Fibroblast of lung (primary cell): ENCODE data around the gene MANEA. TPM values are rescaled to one million over a fixed set of nuclear protein-coding genes. Genes with fewer than 3 reads are reported as not detected.
"Not testable (repeated sequence)": the region's sequence is repeated elsewhere in the genome, so short reads cannot be mapped to it uniquely, and the experiment has no call there.

Experiments used
- DNase-seq, 2 donors: peaks; one replicate each; pipeline versions ENCODE4 v3.0.0 to v3.0.0-alpha.2; 2010; ENCODE audit warnings: low read depth in 2 of 2
- H2AFZ ChIP-seq: 2 replicates; pipeline ENCODE4 v1.5.1; 2012; ENCODE audit warnings: low read length, control low read depth, inconsistent platforms
- H3K27ac ChIP-seq: 2 replicates; pipeline ENCODE4 v1.5.1; 2011; ENCODE audit warnings: low read length, control low read depth; ENCODE audit not compliant: insufficient read depth
- H3K27me3 ChIP-seq: 2 replicates; pipeline ENCODE4 v1.5.1; 2011; ENCODE audit warnings: mild to moderate bottlenecking, low read length; ENCODE audit not compliant: control insufficient read depth, insufficient read depth
- H3K36me3 ChIP-seq: 2 replicates; pipeline ENCODE4 v1.5.1; 2011; ENCODE audit warnings: low read length; ENCODE audit not compliant: control insufficient read depth, insufficient read depth
- H3K4me1 ChIP-seq: 2 replicates; pipeline ENCODE4 v1.5.1; 2011; ENCODE audit warnings: low read length; ENCODE audit not compliant: control insufficient read depth, insufficient read depth; ENCODE audit errors: extremely low read depth
- H3K4me2 ChIP-seq: 2 replicates; pipeline ENCODE4 v1.5.1; 2011; ENCODE audit warnings: low read length, control low read depth; ENCODE audit not compliant: insufficient read depth; ENCODE audit errors: extremely low read depth
- H3K4me3 ChIP-seq, 4 experiments: fragments of 200-600 bp in 1 of 4; sonication (generic) in 1 of 4; replicated peaks in 1 of 4; 2 replicates each; pipeline ENCODE4 v1.5.1; 2011 to 2016; ENCODE audit warnings: low read length in 4 of 4, low read depth in 3 of 4, mild to moderate bottlenecking in 3 of 4, control low read depth in 2 of 4, inconsistent platforms in 1 of 4, mixed read lengths in 1 of 4; ENCODE audit not compliant: insufficient read depth in 1 of 4; ENCODE audit errors: control extremely low read depth in 1 of 4
- H3K79me2 ChIP-seq: 2 replicates; pipeline ENCODE4 v1.5.1; 2012; ENCODE audit warnings: mild to moderate bottlenecking, low read length, inconsistent platforms; ENCODE audit not compliant: control insufficient read depth, insufficient read depth
- H3K9ac ChIP-seq: 2 replicates; pipeline ENCODE4 v1.5.1; 2011; ENCODE audit warnings: mild to moderate bottlenecking, low read length, control low read depth; ENCODE audit not compliant: insufficient read depth
- H3K9me3 ChIP-seq: 2 replicates; pipeline ENCODE4 v1.5.1; 2012; ENCODE audit warnings: low read depth, low read length; ENCODE audit not compliant: control insufficient read depth, insufficient read depth
- H4K20me1 ChIP-seq: 2 replicates; pipeline ENCODE4 v1.5.1; 2011; ENCODE audit warnings: low read length; ENCODE audit not compliant: control insufficient read depth, insufficient read depth; ENCODE audit errors: extremely low read depth
- CTCF ChIP-seq, 2 donors: IDR thresholded peaks in 1 of 2; conservative IDR thresholded peaks in 1 of 2; 1 replicate in 1 of 2; 2 replicates in 1 of 2; pipeline ENCODE4 v1.5.1; 2011 to 2012; ENCODE audit warnings: low read length in 2 of 2, control low read depth in 1 of 2, inconsistent platforms in 1 of 2, low read depth in 1 of 2, mild to moderate bottlenecking in 1 of 2
- EZH2 ChIP-seq: IDR thresholded peaks from 2 replicates; pipeline ENCODE4 v1.5.1; 2012; ENCODE audit warnings: low read length, control low read depth, mild to moderate bottlenecking; ENCODE audit errors: missing control alignments
- polyA plus RNA-seq, 2 donors: library from polyadenylated mRNA; depleted of rRNA in 1 of 2; stranded (reverse) in 1 of 2; unstranded in 1 of 2; fragments of >200 nt; gene quantifications; 2 replicates each; pipeline ENCODE4 v1.2.1, GENCODE V29; 2011 to 2012; ENCODE audit warnings: missing spikeins in 1 of 2
- total RNA-seq: library from RNA; depleted of rRNA; stranded (reverse); fragments of >200 nt; gene quantifications from 2 replicates; pipeline ENCODE4 v1.2.1, GENCODE V29; 2014

Gene MANEA
- total and polyA plus RNA-seq, 2 donors (not counting 1 experiment from before 2014, with no cell fraction given), result 10.9 to 16.8 TPM

- H3K9ac ChIP-seq, result no peak overlapping the region
- no peaks in the 10 kb centered on the region for H3K9me3 ChIP-seq
- no peaks in the 10 kb centered on the region for H3K36me3 ChIP-seq
- no peaks in the 10 kb centered on the region for H3K79me2 ChIP-seq
- no peak overlapping the region for H3K4me2 ChIP-seq
- no peak overlapping the region for H3K27ac ChIP-seq
- DNase-seq, result no peak
- H2AFZ ChIP-seq, result no peak overlapping the region
- TF ChIP-seq EZH2 (no peak), CTCF (conservative IDR thresholded peaks at IDR 0.05 in 1 of 2, IDR thresholded peaks at IDR 0.05 in 1 of 2; ENCODE audit: low read depth in 1 of 2, low read length in 2 of 2) (no peak)
- no peaks in the 10 kb centered on the region for H4K20me1 ChIP-seq
- no peaks in the 10 kb centered on the region for H3K27me3 ChIP-seq
- H3K4me1 ChIP-seq, result no peaks in the 10 kb centered on the region
- no peak overlapping the region for H3K4me3 ChIP-seq
Observed at GRCh38 chr6:95548188-95548786, 29.0 kb upstream of the MANEA start.

DNA sequence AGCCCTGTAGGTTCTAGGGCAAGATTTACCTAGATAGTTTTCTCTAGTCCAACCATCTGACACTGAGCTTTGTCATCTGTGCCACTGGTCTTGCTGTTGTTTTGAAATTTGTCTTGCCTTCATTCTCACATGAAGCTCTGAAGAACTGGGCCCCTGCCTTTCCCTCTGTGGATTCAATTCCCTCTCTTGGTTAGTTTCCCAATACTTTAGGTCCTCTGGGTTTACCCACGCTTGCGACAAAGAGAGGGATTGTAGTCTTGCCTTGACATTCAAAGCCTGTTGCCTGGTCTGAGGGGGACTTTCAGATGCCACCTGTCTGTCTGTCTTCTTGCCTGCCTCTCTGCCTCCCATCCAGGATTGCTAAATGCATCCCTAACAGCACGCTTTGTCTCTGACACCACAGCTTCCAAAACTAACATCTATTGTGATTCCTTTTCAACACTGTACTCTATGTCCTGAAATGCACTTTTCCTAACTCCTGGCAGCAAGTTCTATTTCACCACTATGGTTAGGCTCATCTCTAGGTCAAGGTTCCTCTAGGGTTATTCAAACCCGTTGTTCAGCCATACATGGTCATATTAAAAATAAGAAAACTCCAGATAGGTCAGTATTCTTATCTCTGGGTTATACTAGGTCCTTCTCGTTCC lies 25.5 kb upstream of the MANEA start:
- Histone ChIP-seq H2AFZ (no peak overlapping the region), H3K9me3 (no peaks in the 10 kb centered on the region), H3K79me2 (no peaks in the 10 kb centered on the region), H3K36me3 (no peaks in the 10 kb centered on the region), H3K27ac (no peak overlapping the region), H4K20me1 (no peaks in the 10 kb centered on the region), H3K9ac (no peak overlapping the region), H3K4me1 (no peaks in the 10 kb centered on the region), H3K4me3 (no peak overlapping the region), H3K4me2 (no peak overlapping the region), H3K27me3 (no peaks in the 10 kb centered on the region)
- no peak for DNase-seq
- no peak for TF ChIP-seq EZH2
- no peak for TF ChIP-seq CTCF (conservative IDR thresholded peaks at IDR 0.05 in 1 of 2, IDR thresholded peaks at IDR 0.05 in 1 of 2; ENCODE audit: low read depth in 1 of 2, low read length in 2 of 2)

- TF ChIP-seq CTCF (conservative IDR thresholded peaks at IDR 0.05 in 1 of 2, IDR thresholded peaks at IDR 0.05 in 1 of 2; ENCODE audit: low read depth in 1 of 2, low read length in 2 of 2), result no peak
- no peak for TF ChIP-seq EZH2
- Histone ChIP-seq H3K36me3 (no peaks in the 10 kb centered on the region), H3K9me3 (no peaks in the 10 kb centered on the region), H4K20me1 (no peaks in the 10 kb centered on the region), H3K4me2 (no peak overlapping the region), H2AFZ (no peak overlapping the region), H3K79me2 (no peaks in the 10 kb centered on the region), H3K4me1 (no peaks in the 10 kb centered on the region), H3K27ac (no peak overlapping the region), H3K9ac (no peak overlapping the region), H3K27me3 (no peaks in the 10 kb centered on the region), H3K4me3 (no peak overlapping the region)
- DNase-seq, result no peak
Observed at GRCh38 chr6:95553880-95554279, 23.5 kb upstream of the MANEA start.

DNA sequence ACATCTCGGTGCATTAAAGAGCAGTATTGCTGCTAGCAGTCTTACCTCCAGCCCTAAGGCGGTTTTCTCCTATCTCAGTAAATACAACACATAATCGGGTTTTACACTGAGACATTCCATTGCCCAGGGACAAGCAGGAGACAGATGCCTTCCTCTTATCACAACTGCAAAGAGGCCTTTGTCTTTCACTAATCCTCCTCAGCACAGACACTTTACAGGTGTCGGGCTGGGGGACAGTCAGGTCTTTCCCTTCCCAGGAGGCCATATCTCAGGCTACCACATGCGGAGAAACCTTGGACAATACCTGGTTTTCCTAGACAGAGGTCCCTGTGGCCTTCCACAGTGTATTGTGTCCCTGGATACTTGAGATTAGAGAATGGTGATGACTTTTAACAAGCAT lies 16.4 kb upstream of the MANEA start:
- not testable (repeated sequence) for H2AFZ ChIP-seq, H3K4me1 ChIP-seq, H3K79me2 ChIP-seq, DNase-seq, H3K9me3 ChIP-seq, H3K9ac ChIP-seq, H3K4me2 ChIP-seq, H3K27ac ChIP-seq, H3K36me3 ChIP-seq, H4K20me1 ChIP-seq, H3K27me3 ChIP-seq, H3K4me3 ChIP-seq
